Measurements from ENCODE around the gene ETFB. TPM values are rescaled to one million over a fixed set of nuclear protein-coding genes. Genes with fewer than 3 reads are reported as not detected.

ETFB gene
- total and polyA plus RNA-seq, 9 of the 15 experiments (the other 6 are each of a cell fraction or from before 2014, with no cell fraction given) = 18.1 to 143 (median 96.1) TPM

DNA sequence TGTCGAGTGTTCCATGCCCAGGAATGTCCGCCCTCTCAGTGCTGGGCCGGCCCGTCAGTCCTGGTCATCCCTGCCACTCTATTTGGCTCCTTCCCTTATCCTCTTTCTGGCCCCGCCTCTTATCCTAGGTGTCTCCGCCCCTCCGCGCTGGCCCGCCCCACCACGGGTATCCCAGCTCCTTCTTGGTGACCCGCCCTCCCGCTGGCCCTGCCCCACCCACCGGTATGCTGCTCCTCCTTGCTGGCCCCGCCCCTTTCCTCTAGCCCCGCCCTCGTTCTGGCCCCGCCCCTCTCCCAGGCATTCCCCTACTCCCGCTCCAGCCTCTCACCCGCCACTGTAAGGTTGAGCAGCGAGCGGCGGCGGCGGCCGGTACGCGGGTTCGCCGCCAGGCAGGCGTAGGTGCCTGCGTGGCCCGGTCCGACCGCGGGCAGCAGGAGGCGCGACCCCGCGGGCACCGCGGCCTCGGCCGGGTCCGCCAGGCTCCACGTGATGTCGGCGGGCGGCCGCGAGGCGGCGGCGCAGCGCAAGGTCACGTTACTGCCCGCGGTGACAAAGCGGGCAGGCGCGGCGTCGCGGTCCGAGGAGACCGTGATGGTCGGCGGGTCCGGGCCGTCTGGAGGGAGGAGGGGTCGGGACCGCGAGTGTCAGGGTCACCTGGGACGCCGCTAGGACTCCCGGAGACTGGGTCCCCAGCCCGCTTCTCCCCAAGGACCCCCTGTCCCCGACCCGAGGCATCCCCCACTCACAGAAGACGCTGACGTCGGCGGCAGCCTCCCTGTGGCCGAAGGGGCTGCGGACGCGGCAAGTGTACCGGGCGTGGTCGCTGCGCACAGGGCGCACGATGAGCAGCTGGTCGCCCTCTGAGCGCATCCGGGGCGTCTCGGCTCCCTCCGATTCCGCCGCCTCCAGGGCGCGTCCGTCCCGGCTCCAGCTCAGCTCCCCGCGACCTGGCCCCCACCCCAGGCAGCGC, 26.2 kb downstream of the ETFB start (continued):
- peak; percentile 92 for TF ChIP-seq HMGN3 (IDR thresholded peaks at IDR 0.05; ENCODE audit: borderline replicate concordance, extremely low read depth, insufficient read length, low read depth, low read length)
- 0 out of 2 replicates have a peak, but pooled peaks have one; percentile 27 for TF ChIP-seq SAFB (IDR thresholded peaks at IDR 0.05; ENCODE audit: borderline replicate concordance, low read depth, low read length)
- TF ChIP-seq EGR1 (conservative IDR thresholded peaks at IDR 0.05) = no peak
- no peak for TF ChIP-seq ZNF23 (CRISPR knock-in tag; IDR thresholded peaks at IDR 0.05)
- TF ChIP-seq ZNF766 (CRISPR knock-in tag; conservative IDR thresholded peaks at IDR 0.05) = peak; percentile 74; the same call in 1 of the 2 replicates
- TF ChIP-seq, protein P1, sequence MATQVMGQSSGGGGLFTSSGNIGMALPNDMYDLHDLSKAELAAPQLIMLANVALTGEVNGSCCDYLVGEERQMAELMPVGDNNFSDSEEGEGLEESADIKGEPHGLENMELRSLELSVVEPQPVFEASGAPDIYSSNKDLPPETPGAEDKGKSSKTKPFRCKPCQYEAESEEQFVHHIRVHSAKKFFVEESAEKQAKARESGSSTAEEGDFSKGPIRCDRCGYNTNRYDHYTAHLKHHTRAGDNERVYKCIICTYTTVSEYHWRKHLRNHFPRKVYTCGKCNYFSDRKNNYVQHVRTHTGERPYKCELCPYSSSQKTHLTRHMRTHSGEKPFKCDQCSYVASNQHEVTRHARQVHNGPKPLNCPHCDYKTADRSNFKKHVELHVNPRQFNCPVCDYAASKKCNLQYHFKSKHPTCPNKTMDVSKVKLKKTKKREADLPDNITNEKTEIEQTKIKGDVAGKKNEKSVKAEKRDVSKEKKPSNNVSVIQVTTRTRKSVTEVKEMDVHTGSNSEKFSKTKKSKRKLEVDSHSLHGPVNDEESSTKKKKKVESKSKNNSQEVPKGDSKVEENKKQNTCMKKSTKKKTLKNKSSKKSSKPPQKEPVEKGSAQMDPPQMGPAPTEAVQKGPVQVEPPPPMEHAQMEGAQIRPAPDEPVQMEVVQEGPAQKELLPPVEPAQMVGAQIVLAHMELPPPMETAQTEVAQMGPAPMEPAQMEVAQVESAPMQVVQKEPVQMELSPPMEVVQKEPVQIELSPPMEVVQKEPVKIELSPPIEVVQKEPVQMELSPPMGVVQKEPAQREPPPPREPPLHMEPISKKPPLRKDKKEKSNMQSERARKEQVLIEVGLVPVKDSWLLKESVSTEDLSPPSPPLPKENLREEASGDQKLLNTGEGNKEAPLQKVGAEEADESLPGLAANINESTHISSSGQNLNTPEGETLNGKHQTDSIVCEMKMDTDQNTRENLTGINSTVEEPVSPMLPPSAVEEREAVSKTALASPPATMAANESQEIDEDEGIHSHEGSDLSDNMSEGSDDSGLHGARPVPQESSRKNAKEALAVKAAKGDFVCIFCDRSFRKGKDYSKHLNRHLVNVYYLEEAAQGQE (IDR thresholded peaks at IDR 0.05; ENCODE audit: borderline replicate concordance) = peak; percentile 86
- TF ChIP-seq, protein P1 (CRISPR knock-in tag; IDR thresholded peaks at IDR 0.05; ENCODE audit: low read depth) = no peak; the same call in none of the 2 replicates
- TF ChIP-seq, protein P2, sequence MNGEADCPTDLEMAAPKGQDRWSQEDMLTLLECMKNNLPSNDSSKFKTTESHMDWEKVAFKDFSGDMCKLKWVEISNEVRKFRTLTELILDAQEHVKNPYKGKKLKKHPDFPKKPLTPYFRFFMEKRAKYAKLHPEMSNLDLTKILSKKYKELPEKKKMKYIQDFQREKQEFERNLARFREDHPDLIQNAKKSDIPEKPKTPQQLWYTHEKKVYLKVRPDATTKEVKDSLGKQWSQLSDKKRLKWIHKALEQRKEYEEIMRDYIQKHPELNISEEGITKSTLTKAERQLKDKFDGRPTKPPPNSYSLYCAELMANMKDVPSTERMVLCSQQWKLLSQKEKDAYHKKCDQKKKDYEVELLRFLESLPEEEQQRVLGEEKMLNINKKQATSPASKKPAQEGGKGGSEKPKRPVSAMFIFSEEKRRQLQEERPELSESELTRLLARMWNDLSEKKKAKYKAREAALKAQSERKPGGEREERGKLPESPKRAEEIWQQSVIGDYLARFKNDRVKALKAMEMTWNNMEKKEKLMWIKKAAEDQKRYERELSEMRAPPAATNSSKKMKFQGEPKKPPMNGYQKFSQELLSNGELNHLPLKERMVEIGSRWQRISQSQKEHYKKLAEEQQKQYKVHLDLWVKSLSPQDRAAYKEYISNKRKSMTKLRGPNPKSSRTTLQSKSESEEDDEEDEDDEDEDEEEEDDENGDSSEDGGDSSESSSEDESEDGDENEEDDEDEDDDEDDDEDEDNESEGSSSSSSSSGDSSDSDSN (IDR thresholded peaks at IDR 0.05; ENCODE audit: borderline replicate concordance in 1 of 2, low read depth in 2 of 2, low read length in 2 of 2) = peak in 1 of 2 experiments; percentile 54; a peak in 1 of 4 replicates
- peak; percentile 94 for TF ChIP-seq POLR2G (IDR thresholded peaks at IDR 0.05; ENCODE audit: low read depth, low read length)
- TF ChIP-seq, protein P3, sequence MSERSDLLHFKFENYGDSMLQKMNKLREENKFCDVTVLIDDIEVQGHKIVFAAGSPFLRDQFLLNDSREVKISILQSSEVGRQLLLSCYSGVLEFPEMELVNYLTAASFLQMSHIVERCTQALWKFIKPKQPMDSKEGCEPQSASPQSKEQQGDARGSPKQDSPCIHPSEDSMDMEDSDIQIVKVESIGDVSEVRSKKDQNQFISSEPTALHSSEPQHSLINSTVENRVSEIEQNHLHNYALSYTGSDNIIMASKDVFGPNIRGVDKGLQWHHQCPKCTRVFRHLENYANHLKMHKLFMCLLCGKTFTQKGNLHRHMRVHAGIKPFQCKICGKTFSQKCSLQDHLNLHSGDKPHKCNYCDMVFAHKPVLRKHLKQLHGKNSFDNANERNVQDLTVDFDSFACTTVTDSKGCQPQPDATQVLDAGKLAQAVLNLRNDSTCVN (CRISPR knock-in tag; IDR thresholded peaks at IDR 0.05) = no peak
- TF ChIP-seq, protein P4, sequence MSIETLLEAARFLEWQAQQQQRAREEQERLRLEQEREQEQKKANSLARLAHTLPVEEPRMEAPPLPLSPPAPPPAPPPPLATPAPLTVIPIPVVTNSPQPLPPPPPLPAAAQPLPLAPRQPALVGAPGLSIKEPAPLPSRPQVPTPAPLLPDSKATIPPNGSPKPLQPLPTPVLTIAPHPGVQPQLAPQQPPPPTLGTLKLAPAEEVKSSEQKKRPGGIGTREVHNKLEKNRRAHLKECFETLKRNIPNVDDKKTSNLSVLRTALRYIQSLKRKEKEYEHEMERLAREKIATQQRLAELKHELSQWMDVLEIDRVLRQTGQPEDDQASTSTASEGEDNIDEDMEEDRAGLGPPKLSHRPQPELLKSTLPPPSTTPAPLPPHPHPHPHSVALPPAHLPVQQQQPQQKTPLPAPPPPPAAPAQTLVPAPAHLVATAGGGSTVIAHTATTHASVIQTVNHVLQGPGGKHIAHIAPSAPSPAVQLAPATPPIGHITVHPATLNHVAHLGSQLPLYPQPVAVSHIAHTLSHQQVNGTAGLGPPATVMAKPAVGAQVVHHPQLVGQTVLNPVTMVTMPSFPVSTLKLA (conservative IDR thresholded peaks at IDR 0.05) = peak in 1 of 2 experiments; percentile 78; a peak in 1 of 4 replicates
- TF ChIP-seq BCOR (IDR thresholded peaks at IDR 0.05) = 0 out of 2 replicates have a peak, but pooled peaks have one; percentile 34

Measured in K562 (cell line).